Measurements from ENCODE around the gene RLF.

DNA sequence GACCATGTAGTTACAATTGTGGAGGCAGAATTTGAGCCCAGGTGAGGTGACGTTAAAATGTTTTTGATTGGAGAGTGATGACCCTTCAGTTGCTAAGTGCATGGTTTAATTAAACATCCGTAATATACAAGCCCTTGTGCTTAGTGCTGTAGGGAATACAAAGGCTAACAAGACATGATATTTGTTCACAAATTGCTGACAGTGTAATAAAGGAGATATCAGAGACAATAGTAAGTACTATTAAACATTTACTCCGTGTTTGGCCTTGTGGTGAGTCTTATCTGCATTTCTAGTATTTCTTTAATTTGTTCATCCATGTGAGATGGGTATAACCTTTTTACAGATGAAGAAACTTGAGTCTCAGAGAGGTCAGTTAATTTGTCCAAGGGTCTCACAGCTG, 37.9 kb downstream of the RLF start:
- TF ChIP-seq, protein P1, sequence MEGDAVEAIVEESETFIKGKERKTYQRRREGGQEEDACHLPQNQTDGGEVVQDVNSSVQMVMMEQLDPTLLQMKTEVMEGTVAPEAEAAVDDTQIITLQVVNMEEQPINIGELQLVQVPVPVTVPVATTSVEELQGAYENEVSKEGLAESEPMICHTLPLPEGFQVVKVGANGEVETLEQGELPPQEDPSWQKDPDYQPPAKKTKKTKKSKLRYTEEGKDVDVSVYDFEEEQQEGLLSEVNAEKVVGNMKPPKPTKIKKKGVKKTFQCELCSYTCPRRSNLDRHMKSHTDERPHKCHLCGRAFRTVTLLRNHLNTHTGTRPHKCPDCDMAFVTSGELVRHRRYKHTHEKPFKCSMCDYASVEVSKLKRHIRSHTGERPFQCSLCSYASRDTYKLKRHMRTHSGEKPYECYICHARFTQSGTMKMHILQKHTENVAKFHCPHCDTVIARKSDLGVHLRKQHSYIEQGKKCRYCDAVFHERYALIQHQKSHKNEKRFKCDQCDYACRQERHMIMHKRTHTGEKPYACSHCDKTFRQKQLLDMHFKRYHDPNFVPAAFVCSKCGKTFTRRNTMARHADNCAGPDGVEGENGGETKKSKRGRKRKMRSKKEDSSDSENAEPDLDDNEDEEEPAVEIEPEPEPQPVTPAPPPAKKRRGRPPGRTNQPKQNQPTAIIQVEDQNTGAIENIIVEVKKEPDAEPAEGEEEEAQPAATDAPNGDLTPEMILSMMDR (conservative IDR thresholded peaks at IDR 0.05 in 1 of 2, IDR thresholded peaks at IDR 0.05 in 1 of 2; ENCODE audit: low read depth in 1 of 2, low read length in 2 of 2) = no peak
- TF ChIP-seq EZH2 (IDR thresholded peaks at IDR 0.05; ENCODE audit: low read length, missing control alignments) = no peak

Data from fibroblast of lung (primary cell).